Neural crest cell (in vitro differentiated cells): ENCODE measurements around the gene RAB37. TPM values are rescaled to one million over a fixed set of nuclear protein-coding genes. Genes with fewer than 3 reads are reported as not detected.

Experiments
- DNase-seq: peaks from one replicate; pipeline ENCODE4 v3.0.0; 2021; ENCODE audit warnings: low read depth, mixed read lengths, low spot score
- H3K27ac Mint-ChIP-seq: one replicate; pipeline ENCODE4 v1.8.0; 2021; ENCODE audit warnings: mild to moderate bottlenecking, mixed read lengths; ENCODE audit not compliant: unreplicated experiment
- H3K27me3 Mint-ChIP-seq: 2 replicates; pipeline ENCODE4 v1.8.0; 2021; ENCODE audit warnings: low read depth, mild to moderate bottlenecking, mixed read lengths
- H3K36me3 Mint-ChIP-seq: 2 replicates; pipeline ENCODE4 v1.8.0; 2021; ENCODE audit warnings: low read depth, mild to moderate bottlenecking, mixed read lengths
- H3K4me1 Mint-ChIP-seq: 2 replicates; pipeline ENCODE4 v1.8.0; 2021; ENCODE audit warnings: mixed read lengths
- H3K4me3 Mint-ChIP-seq: one replicate; pipeline ENCODE4 v1.8.0; 2021; ENCODE audit warnings: mild to moderate bottlenecking, mixed read lengths
- H3K9me3 Mint-ChIP-seq: 2 replicates; pipeline ENCODE4 v1.8.0; 2021; ENCODE audit warnings: mixed read lengths
- long read RNA-seq: library from polyadenylated mRNA; unstranded; transcript quantifications from one replicate; pipeline ENCODE4 v2.0.0, GENCODE V29; 2020
- total RNA-seq: library from RNA; stranded (reverse); gene quantifications from 2 replicates; pipeline ENCODE4 v1.2.1, GENCODE V29; 2021
- TF ChIP-seq, protein P1 (sequence below): fragments of 200-600 bp; sonication (generic); conservative IDR thresholded peaks from 2 replicates; pipeline ENCODE4 v1.5.0; 2021; ENCODE audit warnings: antibody characterized with exemption, mild to moderate bottlenecking

Gene RAB37, protein sequence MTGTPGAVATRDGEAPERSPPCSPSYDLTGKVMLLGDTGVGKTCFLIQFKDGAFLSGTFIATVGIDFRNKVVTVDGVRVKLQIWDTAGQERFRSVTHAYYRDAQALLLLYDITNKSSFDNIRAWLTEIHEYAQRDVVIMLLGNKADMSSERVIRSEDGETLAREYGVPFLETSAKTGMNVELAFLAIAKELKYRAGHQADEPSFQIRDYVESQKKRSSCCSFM
- total RNA-seq = not detected in 2 replicates
- long read RNA-seq = 0 reads

DNA sequence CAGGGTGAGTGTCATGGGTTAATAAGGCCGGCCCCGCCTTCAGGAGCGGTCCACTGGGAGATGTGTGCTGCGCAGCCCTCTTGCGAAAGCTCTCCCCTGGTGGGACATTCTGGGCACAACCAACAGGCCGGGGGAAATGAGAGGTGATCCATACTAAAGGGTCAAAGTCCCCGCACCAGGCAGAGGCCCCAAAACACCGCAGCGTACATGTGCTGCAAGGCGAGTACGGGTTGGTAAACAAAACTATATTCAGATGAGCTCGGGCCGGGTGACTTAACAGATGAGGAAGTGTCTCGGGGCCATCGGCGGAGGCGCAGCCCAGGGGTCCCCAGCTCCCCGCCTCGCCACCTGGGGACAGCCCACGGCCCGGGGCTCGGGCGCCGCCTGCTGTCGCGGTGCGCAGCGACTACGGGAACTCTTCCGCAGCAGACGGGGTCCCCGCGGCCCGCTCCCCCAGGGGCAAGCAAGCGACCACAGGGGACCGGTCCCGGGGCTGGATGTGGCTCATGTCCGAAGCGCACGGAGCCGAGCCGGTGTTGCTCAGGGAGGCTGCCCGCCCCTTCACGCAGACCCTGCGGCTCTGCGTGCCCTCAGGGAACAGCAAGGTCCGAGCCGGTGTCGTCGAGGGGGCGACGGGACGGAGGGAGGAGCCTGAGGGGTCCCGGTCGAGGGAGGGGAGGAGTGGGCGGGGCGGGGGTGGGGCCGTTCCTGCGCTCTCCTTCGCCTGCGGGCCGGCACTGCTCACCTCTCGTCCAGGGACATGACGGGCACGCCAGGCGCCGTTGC lies at the start of gene RAB37:
TSS of gene RAB37 (plus strand) at position 744 of the 786 bp plus-strand sequence. CDS start at position 761, 17 bp downstream.
- peaks cover 37% of the 10 kb centered on the region for H3K27me3 Mint-ChIP-seq
- H3K27ac Mint-ChIP-seq = no peak within 1 kb of the TSS
- DNase-seq = no peak
- peaks cover 18% of the 10 kb centered on the region for H3K4me1 Mint-ChIP-seq
- no peaks in the 10 kb centered on the region for H3K36me3 Mint-ChIP-seq
- TF ChIP-seq, protein P1, sequence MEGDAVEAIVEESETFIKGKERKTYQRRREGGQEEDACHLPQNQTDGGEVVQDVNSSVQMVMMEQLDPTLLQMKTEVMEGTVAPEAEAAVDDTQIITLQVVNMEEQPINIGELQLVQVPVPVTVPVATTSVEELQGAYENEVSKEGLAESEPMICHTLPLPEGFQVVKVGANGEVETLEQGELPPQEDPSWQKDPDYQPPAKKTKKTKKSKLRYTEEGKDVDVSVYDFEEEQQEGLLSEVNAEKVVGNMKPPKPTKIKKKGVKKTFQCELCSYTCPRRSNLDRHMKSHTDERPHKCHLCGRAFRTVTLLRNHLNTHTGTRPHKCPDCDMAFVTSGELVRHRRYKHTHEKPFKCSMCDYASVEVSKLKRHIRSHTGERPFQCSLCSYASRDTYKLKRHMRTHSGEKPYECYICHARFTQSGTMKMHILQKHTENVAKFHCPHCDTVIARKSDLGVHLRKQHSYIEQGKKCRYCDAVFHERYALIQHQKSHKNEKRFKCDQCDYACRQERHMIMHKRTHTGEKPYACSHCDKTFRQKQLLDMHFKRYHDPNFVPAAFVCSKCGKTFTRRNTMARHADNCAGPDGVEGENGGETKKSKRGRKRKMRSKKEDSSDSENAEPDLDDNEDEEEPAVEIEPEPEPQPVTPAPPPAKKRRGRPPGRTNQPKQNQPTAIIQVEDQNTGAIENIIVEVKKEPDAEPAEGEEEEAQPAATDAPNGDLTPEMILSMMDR = peak; percentile 47
- H3K9me3 Mint-ChIP-seq = no peaks in the 10 kb centered on the region
- peak within 1 kb of the TSS; percentile 62 for H3K4me3 Mint-ChIP-seq

DNA sequence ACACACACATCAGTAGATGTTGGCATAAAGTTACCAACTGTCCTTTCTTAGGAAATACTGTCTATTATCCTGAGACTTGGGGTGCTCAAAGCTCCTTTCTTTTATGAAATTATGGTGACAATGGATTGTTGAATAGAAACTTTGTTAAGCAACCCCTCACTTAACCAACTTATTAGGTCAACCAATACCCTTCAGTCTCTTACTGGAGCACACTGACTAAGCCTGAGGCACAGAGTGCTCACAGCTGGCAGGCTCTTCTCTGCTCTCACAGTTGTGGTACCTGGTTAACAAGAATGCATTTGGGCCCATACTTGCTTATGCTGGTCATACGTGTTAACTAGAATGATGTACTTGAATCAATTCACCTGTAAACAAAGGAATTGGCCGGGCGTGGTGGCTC lies 49.2 kb upstream of the RAB37 start:
- TF ChIP-seq, protein P1 = no peak
- no peaks in the 10 kb centered on the region for H3K9me3 Mint-ChIP-seq
- no peak for DNase-seq

DNA sequence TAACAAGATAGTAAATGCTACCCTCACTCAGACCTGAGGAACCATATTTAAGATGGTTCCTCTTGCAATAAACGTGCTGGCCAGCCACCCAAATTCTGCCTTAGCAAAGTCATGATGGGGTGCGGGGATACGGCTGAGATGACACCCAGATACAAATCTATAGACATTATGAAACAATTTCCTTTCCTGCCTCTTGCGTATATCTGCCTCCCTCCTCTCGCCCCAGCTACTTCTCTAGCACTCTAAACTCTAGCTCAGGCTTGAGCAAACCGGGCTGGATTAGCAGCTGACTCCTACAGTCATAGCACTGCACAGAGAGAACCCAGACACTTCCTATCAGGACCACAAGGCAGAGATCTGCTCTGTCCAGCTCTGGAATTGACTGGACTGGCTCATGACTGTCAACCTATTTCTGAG lies 46.6 kb upstream of the RAB37 start:
- DNase-seq = no peak
- peaks cover 58% of the 10 kb centered on the region for H3K27me3 Mint-ChIP-seq
- TF ChIP-seq, protein P1 = no peak
- H3K27ac Mint-ChIP-seq = no peak overlapping the region
- H3K4me1 Mint-ChIP-seq = no peaks in the 10 kb centered on the region
- no peaks in the 10 kb centered on the region for H3K36me3 Mint-ChIP-seq
- no peaks in the 10 kb centered on the region for H3K9me3 Mint-ChIP-seq
- H3K4me3 Mint-ChIP-seq = no peak overlapping the region

More for the DNA sequence above, 49.2 kb upstream of the RAB37 start:
- Mint-ChIP-seq H3K4me3 (no peak overlapping the region), H3K27me3 (peaks cover 64% of the 10 kb centered on the region), H3K4me1 (no peaks in the 10 kb centered on the region), H3K36me3 (no peaks in the 10 kb centered on the region), H3K27ac (no peak overlapping the region)

DNA sequence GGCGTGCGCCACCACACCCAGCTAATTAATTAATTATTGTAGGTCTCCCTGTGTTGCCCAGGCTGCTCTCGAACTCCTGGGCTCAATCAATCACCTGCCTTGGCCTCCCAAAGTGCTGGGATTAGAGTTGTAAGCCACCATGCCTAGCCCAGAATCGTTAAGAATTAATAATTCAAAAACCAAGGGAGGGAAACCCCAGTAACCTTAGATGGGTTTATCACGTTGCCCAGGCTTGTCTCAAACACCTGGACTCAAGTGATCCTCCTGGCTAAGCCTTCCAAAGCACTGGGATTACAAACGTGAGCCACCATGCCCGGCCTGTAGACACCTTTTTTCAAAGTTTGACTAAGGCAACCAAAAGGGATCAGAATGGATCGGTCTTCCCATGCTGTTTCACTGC lies 45.9 kb upstream of the RAB37 start:
- no peak overlapping the region for H3K27ac Mint-ChIP-seq

DNA sequence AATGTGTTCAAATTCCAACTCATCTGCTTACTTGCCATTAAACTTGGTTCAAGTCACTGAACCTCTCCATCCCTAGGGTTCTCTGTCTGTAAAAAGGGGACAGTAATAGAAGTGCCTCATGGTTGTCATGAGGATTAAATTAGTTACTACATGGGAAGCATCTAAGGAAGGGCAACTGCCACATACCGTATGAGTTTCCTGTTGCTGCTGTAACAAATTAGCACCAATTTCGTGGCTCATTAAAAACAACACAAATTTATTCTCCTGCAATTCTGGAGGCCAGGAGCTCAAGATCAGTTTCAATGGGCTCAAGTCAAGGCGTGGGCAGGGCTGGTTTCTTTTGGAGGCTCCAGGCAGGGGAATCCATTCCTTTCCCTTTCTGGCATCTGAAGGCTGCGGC lies 43.0 kb upstream of the RAB37 start:
- TF ChIP-seq, protein P1 = no peak
- Mint-ChIP-seq H3K4me1 (no peaks in the 10 kb centered on the region), H3K27me3 (peaks cover 43% of the 10 kb centered on the region), H3K9me3 (no peaks in the 10 kb centered on the region), H3K27ac (no peak overlapping the region), H3K36me3 (no peaks in the 10 kb centered on the region), H3K4me3 (no peak overlapping the region)
- no peak for DNase-seq

More for the DNA sequence above, 45.9 kb upstream of the RAB37 start:
- Mint-ChIP-seq H3K9me3 (no peaks in the 10 kb centered on the region), H3K4me1 (no peaks in the 10 kb centered on the region), H3K4me3 (no peak overlapping the region), H3K36me3 (no peaks in the 10 kb centered on the region), H3K27me3 (peaks cover 52% of the 10 kb centered on the region)
- TF ChIP-seq, protein P1 = no peak
- no peak for DNase-seq
